Activated T-cell treated with anti-CD3 and anti-CD28 coated beads, Interleukin-2, amount 50 U/mL, for 24 hours (primary cell): ENCODE data around the gene TUFT1.
"Not testable (repeated sequence)": the region's sequence is repeated elsewhere in the genome, so short reads cannot be mapped to it uniquely, and the experiment has no call there.

ENCODE experiments used
- DNase-seq: peaks from one replicate; pipeline ENCODE4 v3.0.0-alpha.2; 2020
- H3K27ac Mint-ChIP-seq: 2 replicates; pipeline ENCODE4 v1.8.0; 2020; ENCODE audit warnings: mild to moderate bottlenecking, mixed read lengths
- H3K27me3 Mint-ChIP-seq: 2 replicates; pipeline ENCODE4 v1.8.0; 2020; ENCODE audit warnings: mixed read lengths
- H3K36me3 Mint-ChIP-seq: 2 replicates; pipeline ENCODE4 v1.8.0; 2020; ENCODE audit warnings: low read depth, mixed read lengths
- H3K4me1 Mint-ChIP-seq: 2 replicates; pipeline ENCODE4 v1.8.0; 2020; ENCODE audit warnings: low read depth, mixed read lengths
- H3K4me3 Mint-ChIP-seq: 2 replicates; pipeline ENCODE4 v1.8.0; 2020; ENCODE audit warnings: mild to moderate bottlenecking, moderate library complexity, mixed read lengths
- H3K9me3 Mint-ChIP-seq: 2 replicates; pipeline ENCODE4 v1.8.0; 2020; ENCODE audit warnings: mixed read lengths

The TUFT1 gene

DNA sequence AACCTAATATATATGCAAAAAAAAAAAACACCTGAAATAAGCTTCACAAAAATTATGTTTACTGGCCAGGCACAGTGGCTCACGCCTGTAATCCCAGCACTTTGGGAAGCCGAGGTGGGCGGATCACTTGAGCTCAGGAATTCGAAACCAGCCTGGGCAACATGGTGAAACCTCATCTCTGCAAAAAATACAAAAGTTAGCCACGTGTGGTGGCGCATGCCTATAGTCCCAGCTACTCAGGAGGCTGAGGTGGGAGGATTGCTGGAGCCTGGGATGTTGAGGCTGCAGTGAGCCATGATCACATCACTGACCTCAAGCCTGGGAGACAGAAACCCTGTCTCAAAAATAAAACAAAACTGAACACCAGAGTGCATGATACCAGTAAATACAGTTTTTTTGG is 78.9 kb downstream of the TUFT1 start:
- not testable (repeated sequence) for H3K27me3 Mint-ChIP-seq, H3K9me3 Mint-ChIP-seq, H3K27ac Mint-ChIP-seq, DNase-seq, H3K4me3 Mint-ChIP-seq
- H3K4me1 Mint-ChIP-seq = peaks cover 61% of the 10 kb centered on the region
- H3K36me3 Mint-ChIP-seq = peaks cover 16% of the 10 kb centered on the region

GRCh38 chr1:151619489-151620093 is 79.5 kb downstream of the TUFT1 start:
- Mint-ChIP-seq H3K9me3 (no peaks in the 10 kb centered on the region), H3K27me3 (no peaks in the 10 kb centered on the region), H3K4me1 (peaks cover 55% of the 10 kb centered on the region), H3K27ac (peak overlapping the region; percentile 46), H3K4me3 (no peak overlapping the region), H3K36me3 (peaks cover 16% of the 10 kb centered on the region)
- DNase-seq = no peak

- Mint-ChIP-seq H3K4me3 (no peak overlapping the region), H3K9me3 (no peaks in the 10 kb centered on the region), H3K27ac (peak overlapping the region; percentile 73), H3K4me1 (peaks cover 49% of the 10 kb centered on the region), H3K36me3 (peaks cover 15% of the 10 kb centered on the region), H3K27me3 (no peaks in the 10 kb centered on the region)
- DNase-seq = no peak
These were observed 80.2 kb downstream of the TUFT1 start for GRCh38 chr1:151620286-151620685.

DNA sequence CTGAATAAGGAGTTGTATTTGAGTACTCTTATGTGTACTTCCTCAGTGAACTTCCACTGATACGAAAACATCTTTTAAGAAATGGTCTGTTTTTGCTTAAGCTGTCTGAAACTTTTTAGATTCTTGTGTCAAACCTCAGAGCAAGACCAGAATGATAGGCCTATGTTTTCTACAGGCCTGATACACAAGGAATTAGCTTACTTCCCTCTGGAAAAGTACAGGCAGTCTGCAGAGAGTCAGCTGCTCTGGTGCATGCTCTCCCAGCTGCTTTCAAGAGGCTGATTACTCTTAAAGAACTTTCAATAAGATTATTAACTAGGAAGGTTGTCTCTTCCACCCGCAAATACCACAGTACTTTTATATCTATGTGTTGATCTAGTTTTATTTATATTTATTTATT is 81.2 kb downstream of the TUFT1 start:
- no peak overlapping the region for H3K4me3 Mint-ChIP-seq
- H3K27ac Mint-ChIP-seq = no peak overlapping the region
- H3K9me3 Mint-ChIP-seq = no peaks in the 10 kb centered on the region

GRCh38 chr1:151624783-151625182 is 84.7 kb downstream of the TUFT1 start:
- no peak for DNase-seq
- Mint-ChIP-seq H3K4me1 (peaks cover 18% of the 10 kb centered on the region), H3K36me3 (peaks cover 23% of the 10 kb centered on the region), H3K27me3 (no peaks in the 10 kb centered on the region), H3K27ac (no peak overlapping the region), H3K4me3 (no peak overlapping the region), H3K9me3 (no peaks in the 10 kb centered on the region)

More for the DNA sequence above, 81.2 kb downstream of the TUFT1 start:
- Mint-ChIP-seq H3K4me1 (peaks cover 38% of the 10 kb centered on the region), H3K36me3 (peaks cover 15% of the 10 kb centered on the region), H3K27me3 (no peaks in the 10 kb centered on the region)
- DNase-seq = no peak

DNA sequence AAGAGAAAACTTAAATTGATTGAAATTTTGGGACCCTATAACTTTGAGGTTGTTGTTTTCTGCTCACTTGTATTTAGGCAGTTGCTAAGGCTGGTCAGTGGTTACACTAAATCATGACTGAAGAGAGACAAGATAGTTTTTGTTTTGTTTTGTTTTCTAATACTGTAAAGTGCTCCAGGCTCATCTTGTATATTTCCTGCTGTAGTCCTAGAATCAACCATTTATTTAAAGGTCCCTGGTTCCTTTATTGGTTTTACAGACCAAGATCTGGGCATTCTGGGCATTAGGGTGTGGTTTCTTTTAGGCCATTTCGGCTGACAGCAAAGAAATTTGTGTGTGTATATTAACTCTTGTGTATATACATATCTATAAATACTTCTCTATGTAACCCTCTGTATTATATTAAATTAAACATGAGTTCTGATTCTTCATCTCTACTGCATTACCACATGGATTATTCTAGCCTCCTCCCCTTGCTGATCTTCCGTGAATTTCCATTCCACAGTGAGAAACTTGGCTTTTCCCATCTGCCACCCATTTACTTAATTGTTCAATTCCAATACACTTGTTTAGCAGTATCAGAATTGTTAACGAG is 86.7 kb downstream of the TUFT1 start:
- Mint-ChIP-seq H3K9me3 (no peaks in the 10 kb centered on the region), H3K4me3 (no peak overlapping the region), H3K27me3 (no peaks in the 10 kb centered on the region), H3K27ac (no peak overlapping the region), H3K36me3 (peaks cover 23% of the 10 kb centered on the region), H3K4me1 (peaks cover 2% of the 10 kb centered on the region)
- DNase-seq = no peak

- Mint-ChIP-seq H3K4me1 (peaks cover 5% of the 10 kb centered on the region), H3K4me3 (no peak overlapping the region), H3K36me3 (peaks cover 21% of the 10 kb centered on the region), H3K27ac (no peak overlapping the region), H3K27me3 (no peaks in the 10 kb centered on the region), H3K9me3 (no peaks in the 10 kb centered on the region)
- DNase-seq = no peak
These were observed 89.2 kb downstream of the TUFT1 start for GRCh38 chr1:151629278-151629677.
